Muscle of leg (tissue), 11 donors: ENCODE results near the gene PARVB. TPM values are rescaled to one million over a fixed set of nuclear protein-coding genes. Genes with fewer than 3 reads are reported as not detected.
A peak's percentile ranks its signal among the peaks of the same experiment; 100 is the strongest.

Experiments used
- DNase-seq: peaks from one replicate; pipeline ENCODE4 v3.0.0; 2013
- H3K27ac ChIP-seq: one replicate; pipeline ENCODE4 v1.5.1; 2013; ENCODE audit warnings: mild to moderate bottlenecking, low read length, control low read depth
- H3K27me3 ChIP-seq: one replicate; pipeline ENCODE4 v1.6.1; 2013; ENCODE audit warnings: low read length; ENCODE audit not compliant: control insufficient read depth, insufficient read depth
- H3K36me3 ChIP-seq: one replicate; pipeline ENCODE4 v1.6.1; 2013; ENCODE audit warnings: low read length; ENCODE audit not compliant: control insufficient read depth, insufficient read depth
- H3K4me1 ChIP-seq: one replicate; pipeline ENCODE4 v1.6.1; 2013; ENCODE audit warnings: low read length; ENCODE audit not compliant: control insufficient read depth, insufficient read depth
- H3K4me3 ChIP-seq: one replicate; pipeline ENCODE4 v1.5.1; 2013; ENCODE audit warnings: low read length, control low read depth
- H3K9me3 ChIP-seq: replicated peaks from 2 replicates; pipeline ENCODE4 v1.6.1; 2013; ENCODE audit warnings: low read depth, low read length; ENCODE audit not compliant: control insufficient read depth
- WGBS: methylation state at CpG from one replicate; pipeline ENCODE4 v1.1.5; 2013; ENCODE audit warnings: missing lambda C conversion rate; ENCODE audit not compliant: insufficient coverage; 5-methylcytosine and 5-hydroxymethylcytosine counted together
- polyA plus RNA-seq, 8 donors: library from polyadenylated mRNA; unstranded; fragments of 120-200 nt; gene quantifications; one replicate each; pipeline versions ENCODE4 v1.2.1 to v1.2.3, GENCODE V29; 2013; ENCODE audit warnings: inconsistent platforms in 1 of 8, low replicate concordance in 1 of 8; ENCODE audit not compliant: insufficient read length in 8 of 8, insufficient read depth in 1 of 8
- total RNA-seq: library from RNA; stranded (reverse); fragments of 120-200 nt; gene quantifications from one replicate; pipeline ENCODE4 v1.2.4, GENCODE V29; 2013

Gene PARVB
- total and polyA plus RNA-seq, 9 donors: 31.5 to 52.0 (median 43.8) TPM

DNA sequence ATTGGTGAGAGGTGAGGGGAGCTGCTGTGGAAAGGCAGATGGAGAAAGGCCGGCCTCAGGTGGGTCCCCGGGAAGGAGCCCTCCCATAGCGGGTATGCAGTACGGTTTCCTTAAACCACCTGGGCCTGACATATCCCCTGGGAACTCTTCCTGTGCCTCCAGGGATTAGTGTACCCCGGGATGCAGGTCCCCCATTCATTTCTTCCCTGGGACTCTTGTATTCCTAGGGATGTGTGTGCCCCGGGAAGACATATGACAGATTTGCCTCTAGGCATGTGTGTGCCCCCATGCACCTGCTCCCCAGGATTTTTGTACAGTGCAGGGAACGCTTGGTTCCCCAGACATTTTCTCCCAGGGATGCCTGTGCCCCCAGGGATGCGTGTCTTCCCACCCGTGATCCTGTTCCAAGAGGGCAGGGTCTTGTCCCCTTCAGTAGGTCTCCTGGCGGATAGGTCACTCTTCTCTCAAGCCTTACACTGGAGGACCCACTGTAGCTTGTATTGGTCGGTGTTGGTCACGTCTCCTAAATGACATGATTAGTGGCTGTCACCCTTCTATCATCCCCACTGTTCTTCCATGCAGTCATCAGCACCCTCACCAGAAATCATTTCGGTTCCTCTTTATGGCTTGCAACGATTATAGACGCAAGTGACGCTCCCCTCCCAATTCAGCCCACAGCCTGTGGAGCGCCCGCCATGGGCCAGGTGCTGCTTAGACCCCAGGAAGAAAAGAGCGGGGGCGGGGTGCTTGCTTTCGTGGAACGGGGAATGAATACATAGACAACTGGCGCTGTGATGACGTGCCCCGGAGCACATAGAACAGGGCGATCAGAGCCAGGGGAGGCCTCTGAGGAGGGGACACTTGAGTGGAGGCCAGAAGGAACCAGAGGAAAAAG, 1.3 kb downstream of the PARVB start:
- Histone ChIP-seq H3K9me3 (no peaks in the 10 kb centered on the region), H3K4me1 (peaks cover 62% of the 10 kb centered on the region), H3K27me3 (no peaks in the 10 kb centered on the region), H3K36me3 (no peaks in the 10 kb centered on the region), H3K27ac (peak overlapping the region; percentile 96), H3K4me3 (peak overlapping the region; percentile 44)
- DNase-seq: peak; percentile 53
- 78% methylated on average over 19 of the region's 26 CpGs for WGBS

DNA sequence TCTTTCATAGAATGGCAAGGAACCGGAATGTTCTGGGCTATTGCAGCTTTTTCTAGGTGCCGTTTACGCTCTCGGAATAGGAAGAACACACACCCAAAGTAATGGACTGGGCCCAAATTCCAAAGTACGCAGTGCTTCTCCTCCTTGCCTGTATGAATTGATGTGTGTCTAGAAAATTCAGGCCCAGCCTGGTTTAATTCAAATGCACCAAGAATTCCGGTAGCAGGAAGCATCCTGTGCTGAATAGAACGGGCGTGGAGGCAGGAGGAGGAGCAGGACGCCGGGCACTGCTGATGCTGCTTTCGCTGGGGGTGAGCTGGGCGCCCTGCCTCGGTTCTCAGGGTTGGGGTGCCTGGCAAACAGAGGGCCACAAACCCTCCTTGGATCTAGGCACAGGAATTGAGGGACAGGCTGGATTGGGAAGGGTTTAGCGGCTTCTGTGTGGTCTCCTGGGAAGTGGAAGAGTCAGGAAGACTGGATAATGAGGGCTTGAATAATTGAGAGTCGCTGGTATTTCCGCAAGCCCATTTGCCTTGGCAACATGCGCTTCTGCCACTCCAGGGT, 2.0 kb downstream of the PARVB start:
- Histone ChIP-seq H3K4me1 (peaks cover 69% of the 10 kb centered on the region), H3K4me3 (peak overlapping the region; percentile 22), H3K9me3 (no peaks in the 10 kb centered on the region), H3K36me3 (no peaks in the 10 kb centered on the region), H3K27ac (peak overlapping the region; percentile 96), H3K27me3 (no peaks in the 10 kb centered on the region)
- 62% methylated on average over 12 of the region's 17 CpGs for WGBS
- peak; percentile 54 for DNase-seq

- peak overlapping the region; percentile 96 for H3K27ac ChIP-seq
- no peaks in the 10 kb centered on the region for H3K36me3 ChIP-seq
- H3K27me3 ChIP-seq: no peaks in the 10 kb centered on the region
- H3K9me3 ChIP-seq: no peaks in the 10 kb centered on the region
- peak; percentile 85 for DNase-seq
- peaks cover 75% of the 10 kb centered on the region for H3K4me1 ChIP-seq
- 42% methylated on average over 23 of the region's 28 CpGs for WGBS
- H3K4me3 ChIP-seq: peak overlapping the region; percentile 22
These were observed 2.8 kb downstream of the PARVB start for GRCh38 chr22:44026630-44027511.

DNA sequence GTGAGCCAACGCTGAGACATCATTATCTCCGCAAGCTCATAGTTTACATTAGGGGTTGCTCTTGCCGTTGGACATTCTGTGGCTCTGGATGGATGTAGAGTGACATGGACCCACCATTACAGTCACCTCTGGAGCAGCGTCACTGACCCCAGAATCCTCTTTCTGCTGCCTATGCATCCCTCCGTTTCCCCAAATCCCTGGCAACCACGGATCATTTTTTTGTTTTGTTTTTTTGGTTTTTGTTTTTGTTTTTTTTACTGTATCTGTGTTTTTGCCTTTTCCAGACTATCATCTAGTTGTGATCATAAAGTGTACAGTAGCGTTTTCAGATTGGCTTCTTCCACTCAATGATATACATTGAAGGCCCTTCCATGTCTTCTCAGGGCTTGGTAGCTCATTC, 4.0 kb downstream of the PARVB start:
- WGBS: 100% methylated on average over 1 of the region's 7 CpGs
- no peaks in the 10 kb centered on the region for H3K9me3 ChIP-seq
- H3K27me3 ChIP-seq: no peaks in the 10 kb centered on the region
- DNase-seq: no peak
- peak overlapping the region; percentile 35 for H3K27ac ChIP-seq
- H3K36me3 ChIP-seq: no peaks in the 10 kb centered on the region
- peaks cover 83% of the 10 kb centered on the region for H3K4me1 ChIP-seq
- no peak overlapping the region for H3K4me3 ChIP-seq

DNA sequence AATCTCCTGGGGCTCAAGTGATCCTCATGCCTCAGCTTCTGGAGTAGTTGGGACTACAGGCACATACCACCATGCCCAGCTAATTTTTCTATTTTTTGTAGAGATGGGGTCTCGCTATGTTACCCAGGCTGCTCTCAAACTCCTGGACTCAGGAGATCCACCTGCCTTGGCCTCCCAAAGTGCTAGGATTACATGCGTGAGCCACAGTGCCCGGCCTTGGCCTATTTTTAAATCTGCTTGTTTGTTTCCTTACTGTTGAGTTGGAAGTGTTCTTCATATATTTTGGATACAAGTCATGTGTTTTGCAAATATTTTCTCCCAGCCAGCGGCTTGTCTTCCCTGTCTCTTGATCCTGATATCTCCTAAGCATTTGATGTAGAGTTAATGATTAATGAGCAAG, 5.0 kb downstream of the PARVB start:
- WGBS: 60% methylated on average over 1 of the region's 4 CpGs

DNA sequence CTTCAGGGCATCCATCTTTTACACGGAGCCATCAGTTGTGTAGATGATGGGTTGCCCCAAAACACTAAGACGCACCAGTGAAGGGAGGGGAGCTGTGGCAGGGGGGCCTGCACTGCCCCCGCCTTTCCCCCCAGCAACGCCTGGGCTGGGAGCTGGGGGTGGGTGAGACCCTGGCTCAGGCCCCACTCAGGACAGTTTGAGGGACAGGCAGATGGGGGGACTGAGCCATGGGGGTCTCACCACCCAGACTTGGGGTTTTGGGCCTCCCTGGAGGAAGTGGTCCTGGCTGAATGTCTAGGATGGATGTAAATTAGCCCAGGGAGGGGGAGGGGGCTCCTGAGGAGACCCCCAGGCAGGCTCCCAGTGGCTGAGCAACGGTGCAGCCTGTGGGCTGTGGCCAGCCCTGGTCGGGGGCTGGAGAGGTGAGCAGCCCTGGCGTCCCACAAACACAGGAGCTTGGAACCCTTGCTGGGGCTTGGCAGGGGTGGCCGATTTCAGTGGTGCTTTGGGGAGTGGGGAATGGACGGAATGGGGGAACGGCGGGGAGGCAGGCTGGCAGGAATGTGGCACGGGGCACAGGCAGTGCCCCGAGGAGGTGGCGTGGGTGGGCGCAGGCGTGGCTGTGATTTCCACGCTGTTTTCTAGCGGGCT, 6.1 kb downstream of the PARVB start:
- H3K27me3 ChIP-seq: no peaks in the 10 kb centered on the region
- no peaks in the 10 kb centered on the region for H3K9me3 ChIP-seq
- no peaks in the 10 kb centered on the region for H3K36me3 ChIP-seq
- WGBS: 86% methylated on average over 17 of the region's 18 CpGs
- no peak overlapping the region for H3K27ac ChIP-seq
- no peak for DNase-seq
- peaks cover 82% of the 10 kb centered on the region for H3K4me1 ChIP-seq
- no peak overlapping the region for H3K4me3 ChIP-seq

More for the DNA sequence above, 5.0 kb downstream of the PARVB start:
- Histone ChIP-seq H3K4me1 (peaks cover 86% of the 10 kb centered on the region), H3K27ac (peak overlapping the region; percentile 15), H3K4me3 (no peak overlapping the region), H3K27me3 (no peaks in the 10 kb centered on the region), H3K9me3 (no peaks in the 10 kb centered on the region), H3K36me3 (no peaks in the 10 kb centered on the region)
- no peak for DNase-seq

DNA sequence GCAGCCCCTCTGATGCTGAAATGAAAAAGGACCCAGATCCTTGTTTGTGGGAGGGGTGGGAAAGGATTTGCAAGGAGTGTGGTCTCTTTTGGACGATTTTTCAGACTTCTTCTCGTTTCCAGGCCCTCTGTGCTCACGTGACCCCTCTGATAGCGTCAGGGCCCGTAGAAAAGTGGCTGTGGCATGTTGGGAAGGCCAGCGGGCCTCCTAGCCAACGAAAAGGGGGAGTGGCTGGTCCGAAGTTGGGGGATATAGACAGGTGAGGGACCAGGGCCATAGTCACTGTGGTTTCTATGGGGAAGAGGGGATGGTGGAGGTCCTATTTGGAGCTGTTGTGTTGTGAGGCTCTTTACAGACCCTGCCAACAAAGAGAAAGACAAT, 6.6 kb downstream of the PARVB start:
- Histone ChIP-seq H3K36me3 (no peaks in the 10 kb centered on the region), H3K27me3 (no peaks in the 10 kb centered on the region), H3K4me1 (peaks cover 77% of the 10 kb centered on the region), H3K9me3 (no peaks in the 10 kb centered on the region), H3K27ac (peak overlapping the region; percentile 55), H3K4me3 (no peak overlapping the region)
- 75% methylated on average over 8 of the region's 8 CpGs for WGBS
- no peak for DNase-seq

GRCh38 chr22:44031158-44031952, 7.3 kb downstream of the PARVB start:
- Histone ChIP-seq H3K9me3 (no peaks in the 10 kb centered on the region), H3K4me3 (no peak overlapping the region), H3K4me1 (peaks cover 71% of the 10 kb centered on the region), H3K27me3 (no peaks in the 10 kb centered on the region), H3K27ac (peak overlapping the region; percentile 55), H3K36me3 (no peaks in the 10 kb centered on the region)
- WGBS: 70% methylated on average over 2 of the region's 21 CpGs
- no peak for DNase-seq

DNA sequence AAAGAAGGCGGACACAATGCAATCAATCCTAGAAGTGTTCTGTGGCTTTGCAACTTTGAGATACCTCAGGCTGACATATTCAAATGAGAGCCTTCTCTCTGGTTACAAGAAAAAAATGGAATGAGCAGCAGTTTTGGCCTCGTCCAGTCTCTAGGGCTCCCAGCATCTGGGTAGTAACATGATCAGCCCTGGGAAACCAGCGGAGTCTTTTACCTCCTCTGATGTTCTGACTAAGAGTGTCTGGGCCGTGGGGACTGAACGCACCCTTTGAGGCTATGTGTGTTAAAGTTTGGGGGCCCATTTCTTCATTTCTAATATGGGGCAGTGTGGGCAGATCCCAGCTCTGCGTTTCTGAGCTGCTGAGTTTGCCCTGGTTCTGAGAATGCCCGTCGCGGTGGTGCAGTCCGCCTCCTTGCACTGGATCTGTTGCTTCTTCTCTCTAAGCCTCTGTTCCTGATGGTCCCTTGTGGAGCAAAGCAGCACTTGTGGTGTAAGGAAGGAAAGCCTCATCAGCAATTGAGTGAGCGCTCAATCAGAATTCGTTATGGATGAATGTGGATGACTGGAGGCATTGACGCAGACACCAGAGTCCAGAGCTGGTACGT, 8.1 kb downstream of the PARVB start:
- Histone ChIP-seq H3K9me3 (no peaks in the 10 kb centered on the region), H3K27ac (peak overlapping the region; percentile 56), H3K27me3 (no peaks in the 10 kb centered on the region), H3K4me3 (no peak overlapping the region), H3K36me3 (no peaks in the 10 kb centered on the region), H3K4me1 (peaks cover 63% of the 10 kb centered on the region)
- peak; percentile 87 for DNase-seq
- 65% methylated on average over 11 of the region's 14 CpGs for WGBS
